GM23338 (cell line): ENCODE data around the gene CDK4. TPM values are rescaled to one million over a fixed set of nuclear protein-coding genes. Genes with fewer than 3 reads are reported as not detected.
A peak's percentile ranks its signal among the peaks of the same experiment; 100 is the strongest.
"Not testable (repeated sequence)": the region's sequence is repeated elsewhere in the genome, so short reads cannot be mapped to it uniquely, and the experiment has no call there.

Experiments used
- ATAC-seq: fragments of 200-7000 bp; cut with Tn5 transposase; 3 replicates; pipeline ENCODE4 v1.9.1; 2020
- DNase-seq: peaks from one replicate; pipeline ENCODE4 v3.0.0-alpha.2; 2015; ENCODE audit warnings: low spot score
- H2AFZ ChIP-seq: fragments of 200-600 bp; sonication (generic); 2 replicates; pipeline ENCODE4 v1.8.0; 2016; ENCODE audit warnings: antibody characterized with exemption, mild to moderate bottlenecking, moderate library complexity
- H3F3A ChIP-seq: fragments of 200-600 bp; sonication (generic); replicated peaks from 2 replicates; pipeline ENCODE4 v1.8.0; 2017; ENCODE audit warnings: antibody characterized with exemption, mixed run types, low read depth
- H3K27ac ChIP-seq: fragments of 200-600 bp; sonication (generic); 2 replicates; pipeline ENCODE4 v1.6.1; 2016; ENCODE audit warnings: low read depth
- H3K27me3 ChIP-seq: fragments of 200-600 bp; sonication (generic); 2 replicates; pipeline ENCODE4 v1.8.0; 2016; ENCODE audit warnings: mild to moderate bottlenecking, mixed run types, moderate library complexity; ENCODE audit not compliant: insufficient read depth
- H3K36me3 ChIP-seq: fragments of 200-600 bp; sonication (generic); 2 replicates; pipeline ENCODE4 v1.8.0; 2016; ENCODE audit warnings: mild to moderate bottlenecking; ENCODE audit not compliant: insufficient read depth
- H3K4me1 ChIP-seq: fragments of 200-600 bp; sonication (generic); 2 replicates; pipeline ENCODE4 v1.8.0; 2016; ENCODE audit warnings: mild to moderate bottlenecking, moderate library complexity; ENCODE audit not compliant: insufficient read depth
- H3K4me2 ChIP-seq: fragments of 200-600 bp; sonication (generic); 2 replicates; pipeline ENCODE4 v1.7.1; 2017; ENCODE audit warnings: mixed run types
- H3K4me3 ChIP-seq: fragments of 200-600 bp; sonication (generic); 2 replicates; pipeline ENCODE4 v1.6.1; 2016; ENCODE audit warnings: mixed run types
- H3K79me2 ChIP-seq: fragments of 200-600 bp; sonication (generic); replicated peaks from 2 replicates; pipeline ENCODE4 v1.8.0; 2017; ENCODE audit warnings: mild to moderate bottlenecking; ENCODE audit not compliant: insufficient read depth
- H3K9me2 ChIP-seq: fragments of 200-600 bp; sonication (generic); 2 replicates; pipeline ENCODE4 v1.8.0; 2017; ENCODE audit not compliant: insufficient read depth
- H4K20me1 ChIP-seq: fragments of 200-600 bp; sonication (generic); replicated peaks from 2 replicates; pipeline ENCODE4 v1.8.0; 2017; ENCODE audit warnings: mild to moderate bottlenecking; ENCODE audit not compliant: insufficient read depth
- H3K27ac Mint-ChIP-seq: 2 replicates; pipeline ENCODE4 v1.8.0; 2020; ENCODE audit warnings: inconsistent platforms, mild to moderate bottlenecking, moderate library complexity, mixed read lengths
- H3K27me3 Mint-ChIP-seq: 3 replicates; pipeline ENCODE4 v1.8.0; 2022; ENCODE audit warnings: low read depth, mild to moderate bottlenecking, moderate library complexity, mixed read lengths, inconsistent platforms; ENCODE audit not compliant: insufficient read depth, poor library complexity
- H3K36me3 Mint-ChIP-seq: 3 replicates; pipeline ENCODE4 v1.8.0; 2021; ENCODE audit warnings: low read depth, mild to moderate bottlenecking, inconsistent platforms, moderate library complexity, mixed read lengths
- H3K4me1 Mint-ChIP-seq: 3 replicates; pipeline ENCODE4 v1.8.0; 2020; ENCODE audit warnings: mild to moderate bottlenecking, inconsistent platforms, mixed read lengths
- H3K4me3 Mint-ChIP-seq: 3 replicates; pipeline ENCODE4 v1.8.0; 2021; ENCODE audit warnings: moderate library complexity, mild to moderate bottlenecking, inconsistent platforms, mixed read lengths
- H3K9me3 Mint-ChIP-seq: 3 replicates; pipeline ENCODE4 v1.8.0; 2020; ENCODE audit warnings: moderate library complexity, mild to moderate bottlenecking, inconsistent platforms, mixed read lengths
- EZH2phosphoT487 ChIP-seq: fragments of 200-600 bp; sonication (generic); IDR thresholded peaks from one replicate; pipeline ENCODE4 v1.8.1; 2018; ENCODE audit warnings: antibody characterized with exemption; ENCODE audit not compliant: unreplicated experiment
- ZNF331 ChIP-seq: fragments of 250-450 bp; sonication (Bioruptor Pico); IDR thresholded peaks from 2 replicates; pipeline ENCODE4 v1.5.0; 2020; ENCODE audit warnings: low read depth, mild to moderate bottlenecking, moderate library complexity
- polyA plus RNA-seq: library from polyadenylated mRNA; unstranded; fragments of >200 nt; fragmentation: Nextera tagmentation; extraction: Ambion mirVana; gene quantifications from 2 replicates; pipeline ENCODE4 v1.2.1, GENCODE V29; 2016
- total RNA-seq: library from RNA; depleted of rRNA; stranded (reverse); fragments of >200 nt; shearing (Covaris generic); gene quantifications from 2 replicates; pipeline ENCODE4 v1.2.3, GENCODE V29; 2014
- TF ChIP-seq, protein P1 (sequence below): fragments of 250-450 bp; sonication (Bioruptor Pico); IDR thresholded peaks from 2 replicates; pipeline ENCODE4 v1.5.0; 2020; ENCODE audit warnings: mild to moderate bottlenecking, moderate library complexity
- TF ChIP-seq, protein P2 (sequence below), 2 experiments: fragments of 200-600 bp in 1 of 2; sonication (generic) in 1 of 2; conservative IDR thresholded peaks; 2 replicates each; pipeline versions ENCODE4 v1.5.1 to v1.6.1; 2016 to 2017; ENCODE audit warnings: antibody characterized with exemption in 2 of 2, low read depth in 2 of 2, mild to moderate bottlenecking in 2 of 2, moderate library complexity in 1 of 2

The CDK4 gene
- total and polyA plus RNA-seq, 2 experiments from 2014 or later = 105 to 198 TPM

DNA sequence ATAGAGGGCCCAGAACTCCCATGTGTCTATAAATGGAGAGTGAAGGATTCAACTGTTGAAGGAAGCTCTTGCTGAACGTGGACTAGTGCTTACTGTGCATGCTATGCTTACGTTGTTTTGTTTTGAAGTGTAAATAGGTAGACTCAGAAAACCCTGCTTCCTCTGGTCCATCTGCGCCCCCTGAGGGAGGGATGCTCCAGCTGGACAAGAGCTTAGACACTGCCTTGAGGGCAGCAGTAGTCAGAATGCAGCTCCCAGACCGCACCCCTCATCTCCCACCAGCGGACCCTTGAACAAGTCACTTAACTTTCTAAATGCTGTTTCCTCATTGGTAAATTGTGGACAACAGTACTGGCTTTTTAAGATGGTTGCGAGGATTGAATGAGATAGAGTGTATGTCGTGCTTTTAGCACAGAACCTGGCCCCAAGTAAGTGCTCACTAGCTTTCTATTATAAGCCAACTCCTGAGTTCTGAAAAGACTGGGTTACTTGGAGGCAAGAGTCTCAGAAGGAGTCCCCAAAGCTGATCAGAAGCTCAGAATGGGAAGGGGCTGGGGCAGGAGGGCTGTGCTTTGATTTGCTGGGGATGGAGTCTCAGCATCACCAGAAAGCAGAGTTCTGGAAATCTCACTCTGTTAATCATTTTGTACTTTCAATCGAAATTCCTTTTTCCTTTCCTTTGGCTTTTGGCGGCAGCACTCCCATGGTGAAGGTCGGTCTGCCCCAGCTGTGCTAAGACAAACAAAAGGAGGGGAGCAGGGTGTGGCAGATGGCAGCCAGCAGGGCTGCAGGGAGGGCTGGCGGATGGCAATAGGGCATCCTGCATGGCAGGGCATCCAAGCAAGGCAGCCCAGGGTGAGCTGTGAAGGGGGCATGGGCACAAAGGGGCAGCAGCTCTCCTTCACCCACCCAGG is 29.1 kb downstream of the CDK4 start:
- Histone ChIP-seq H3K36me3 (peaks cover 6% of the 10 kb centered on the region; the same call in 1 of the 2 replicates), H3K27me3 (peaks cover 50% of the 10 kb centered on the region), H3K27ac (no peak overlapping the region), H3K4me2 (no peak overlapping the region), H2AFZ (no peak overlapping the region), H3K9me2 (no peaks in the 10 kb centered on the region), H3K4me1 (no peaks in the 10 kb centered on the region), H4K20me1 (no peaks in the 10 kb centered on the region), H3K4me3 (no peak overlapping the region), H3F3A (no peaks in the 10 kb centered on the region), H3K79me2 (no peaks in the 10 kb centered on the region)
- Mint-ChIP-seq H3K4me3 (no peak overlapping the region), H3K9me3 (no peaks in the 10 kb centered on the region), H3K27me3 (peaks cover 48% of the 10 kb centered on the region), H3K4me1 (peaks cover 15% of the 10 kb centered on the region), H3K36me3 (peaks cover 14% of the 10 kb centered on the region), H3K27ac (no peak overlapping the region)
- no peak for DNase-seq
- ATAC-seq = no peak
- TF ChIP-seq EZH2phosphoT487 (no peak), ZNF331 (CRISPR knock-in tag) (no peak)
- TF ChIP-seq, protein P1, sequence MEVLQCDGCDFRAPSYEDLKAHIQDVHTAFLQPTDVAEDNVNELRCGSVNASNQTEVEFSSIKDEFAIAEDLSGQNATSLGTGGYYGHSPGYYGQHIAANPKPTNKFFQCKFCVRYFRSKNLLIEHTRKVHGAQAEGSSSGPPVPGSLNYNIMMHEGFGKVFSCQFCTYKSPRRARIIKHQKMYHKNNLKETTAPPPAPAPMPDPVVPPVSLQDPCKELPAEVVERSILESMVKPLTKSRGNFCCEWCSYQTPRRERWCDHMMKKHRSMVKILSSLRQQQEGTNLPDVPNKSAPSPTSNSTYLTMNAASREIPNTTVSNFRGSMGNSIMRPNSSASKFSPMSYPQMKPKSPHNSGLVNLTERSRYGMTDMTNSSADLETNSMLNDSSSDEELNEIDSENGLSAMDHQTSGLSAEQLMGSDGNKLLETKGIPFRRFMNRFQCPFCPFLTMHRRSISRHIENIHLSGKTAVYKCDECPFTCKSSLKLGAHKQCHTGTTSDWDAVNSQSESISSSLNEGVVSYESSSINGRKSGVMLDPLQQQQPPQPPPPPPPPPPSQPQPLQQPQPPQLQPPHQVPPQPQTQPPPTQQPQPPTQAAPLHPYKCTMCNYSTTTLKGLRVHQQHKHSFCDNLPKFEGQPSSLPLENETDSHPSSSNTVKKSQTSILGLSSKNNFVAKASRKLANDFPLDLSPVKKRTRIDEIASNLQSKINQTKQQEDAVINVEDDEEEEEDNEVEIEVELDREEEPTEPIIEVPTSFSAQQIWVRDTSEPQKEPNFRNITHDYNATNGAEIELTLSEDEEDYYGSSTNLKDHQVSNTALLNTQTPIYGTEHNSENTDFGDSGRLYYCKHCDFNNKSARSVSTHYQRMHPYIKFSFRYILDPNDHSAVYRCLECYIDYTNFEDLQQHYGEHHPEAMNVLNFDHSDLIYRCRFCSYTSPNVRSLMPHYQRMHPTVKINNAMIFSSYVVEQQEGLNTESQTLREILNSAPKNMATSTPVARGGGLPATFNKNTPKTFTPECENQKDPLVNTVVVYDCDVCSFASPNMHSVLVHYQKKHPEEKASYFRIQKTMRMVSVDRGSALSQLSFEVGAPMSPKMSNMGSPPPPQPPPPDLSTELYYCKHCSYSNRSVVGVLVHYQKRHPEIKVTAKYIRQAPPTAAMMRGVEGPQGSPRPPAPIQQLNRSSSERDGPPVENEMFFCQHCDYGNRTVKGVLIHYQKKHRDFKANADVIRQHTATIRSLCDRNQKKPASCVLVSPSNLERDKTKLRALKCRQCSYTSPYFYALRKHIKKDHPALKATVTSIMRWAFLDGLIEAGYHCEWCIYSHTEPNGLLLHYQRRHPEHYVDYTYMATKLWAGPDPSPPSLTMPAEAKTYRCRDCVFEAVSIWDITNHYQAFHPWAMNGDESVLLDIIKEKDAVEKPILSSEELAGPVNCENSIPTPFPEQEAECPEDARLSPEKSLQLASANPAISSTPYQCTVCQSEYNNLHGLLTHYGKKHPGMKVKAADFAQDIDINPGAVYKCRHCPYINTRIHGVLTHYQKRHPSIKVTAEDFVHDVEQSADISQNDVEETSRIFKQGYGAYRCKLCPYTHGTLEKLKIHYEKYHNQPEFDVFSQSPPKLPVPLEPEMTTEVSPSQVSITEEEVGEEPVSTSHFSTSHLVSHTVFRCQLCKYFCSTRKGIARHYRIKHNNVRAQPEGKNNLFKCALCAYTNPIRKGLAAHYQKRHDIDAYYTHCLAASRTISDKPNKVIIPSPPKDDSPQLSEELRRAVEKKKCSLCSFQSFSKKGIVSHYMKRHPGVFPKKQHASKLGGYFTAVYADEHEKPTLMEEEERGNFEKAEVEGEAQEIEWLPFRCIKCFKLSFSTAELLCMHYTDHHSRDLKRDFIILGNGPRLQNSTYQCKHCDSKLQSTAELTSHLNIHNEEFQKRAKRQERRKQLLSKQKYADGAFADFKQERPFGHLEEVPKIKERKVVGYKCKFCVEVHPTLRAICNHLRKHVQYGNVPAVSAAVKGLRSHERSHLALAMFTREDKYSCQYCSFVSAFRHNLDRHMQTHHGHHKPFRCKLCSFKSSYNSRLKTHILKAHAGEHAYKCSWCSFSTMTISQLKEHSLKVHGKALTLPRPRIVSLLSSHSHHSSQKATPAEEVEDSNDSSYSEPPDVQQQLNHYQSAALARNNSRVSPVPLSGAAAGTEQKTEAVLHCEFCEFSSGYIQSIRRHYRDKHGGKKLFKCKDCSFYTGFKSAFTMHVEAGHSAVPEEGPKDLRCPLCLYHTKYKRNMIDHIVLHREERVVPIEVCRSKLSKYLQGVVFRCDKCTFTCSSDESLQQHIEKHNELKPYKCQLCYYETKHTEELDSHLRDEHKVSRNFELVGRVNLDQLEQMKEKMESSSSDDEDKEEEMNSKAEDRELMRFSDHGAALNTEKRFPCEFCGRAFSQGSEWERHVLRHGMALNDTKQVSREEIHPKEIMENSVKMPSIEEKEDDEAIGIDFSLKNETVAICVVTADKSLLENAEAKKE (CRISPR knock-in tag) = no peak
- TF ChIP-seq, protein P2, sequence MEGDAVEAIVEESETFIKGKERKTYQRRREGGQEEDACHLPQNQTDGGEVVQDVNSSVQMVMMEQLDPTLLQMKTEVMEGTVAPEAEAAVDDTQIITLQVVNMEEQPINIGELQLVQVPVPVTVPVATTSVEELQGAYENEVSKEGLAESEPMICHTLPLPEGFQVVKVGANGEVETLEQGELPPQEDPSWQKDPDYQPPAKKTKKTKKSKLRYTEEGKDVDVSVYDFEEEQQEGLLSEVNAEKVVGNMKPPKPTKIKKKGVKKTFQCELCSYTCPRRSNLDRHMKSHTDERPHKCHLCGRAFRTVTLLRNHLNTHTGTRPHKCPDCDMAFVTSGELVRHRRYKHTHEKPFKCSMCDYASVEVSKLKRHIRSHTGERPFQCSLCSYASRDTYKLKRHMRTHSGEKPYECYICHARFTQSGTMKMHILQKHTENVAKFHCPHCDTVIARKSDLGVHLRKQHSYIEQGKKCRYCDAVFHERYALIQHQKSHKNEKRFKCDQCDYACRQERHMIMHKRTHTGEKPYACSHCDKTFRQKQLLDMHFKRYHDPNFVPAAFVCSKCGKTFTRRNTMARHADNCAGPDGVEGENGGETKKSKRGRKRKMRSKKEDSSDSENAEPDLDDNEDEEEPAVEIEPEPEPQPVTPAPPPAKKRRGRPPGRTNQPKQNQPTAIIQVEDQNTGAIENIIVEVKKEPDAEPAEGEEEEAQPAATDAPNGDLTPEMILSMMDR (conservative IDR thresholded peaks at IDR 0.05; ENCODE audit: low read depth in 2 of 2) = peak in 1 of 2 experiments; percentile 21; a peak in 1 of 4 replicates

DNA sequence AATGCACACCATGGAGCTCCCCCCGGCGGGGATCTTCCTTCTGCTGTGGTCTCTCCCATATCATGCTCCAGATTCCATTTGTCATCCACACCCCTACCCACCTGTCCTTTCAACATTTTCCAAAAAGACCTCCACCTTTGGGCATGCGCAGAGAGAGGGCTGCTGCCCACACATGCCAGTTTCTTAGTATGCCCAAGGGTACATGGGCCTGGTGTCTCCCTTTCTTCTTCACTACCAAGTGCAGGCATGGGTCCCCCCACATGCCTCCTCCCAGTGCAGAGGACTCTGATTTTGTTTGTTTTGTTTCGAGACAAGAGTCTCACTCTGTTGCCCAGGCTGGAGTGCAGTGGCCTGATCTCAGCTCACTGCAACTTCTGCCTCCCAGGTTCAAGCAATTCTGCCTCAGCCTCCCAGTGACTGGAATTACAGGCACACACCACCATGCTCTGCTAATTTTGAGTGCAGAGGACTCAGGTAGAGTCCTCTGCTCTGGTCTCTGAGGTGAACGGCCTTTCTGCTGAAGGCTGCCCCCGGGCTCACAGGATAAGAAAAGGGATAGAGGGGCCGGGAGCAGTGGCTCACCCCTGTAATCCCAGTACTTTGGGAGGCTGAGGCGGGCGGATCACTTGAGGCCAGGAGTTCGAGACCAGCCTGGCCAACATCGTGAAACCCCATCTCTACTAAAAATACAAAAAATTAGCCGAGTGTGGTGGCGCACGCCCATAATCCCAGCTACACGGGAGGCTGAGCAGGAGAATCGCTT is 30.1 kb downstream of the CDK4 start:
- H3K36me3 ChIP-seq, H3K79me2 ChIP-seq, H3K4me3 Mint-ChIP-seq, H2AFZ ChIP-seq, ATAC-seq, H3K9me2 ChIP-seq, H4K20me1 ChIP-seq, H3K27ac ChIP-seq, H3K27ac Mint-ChIP-seq, H3K4me1 ChIP-seq, DNase-seq, H3F3A ChIP-seq, H3K4me3 ChIP-seq, H3K4me2 ChIP-seq, H3K9me3 Mint-ChIP-seq: not testable (repeated sequence)
- H3K27me3 ChIP-seq = peaks cover 41% of the 10 kb centered on the region
- Mint-ChIP-seq H3K4me1 (peaks cover 10% of the 10 kb centered on the region), H3K27me3 (peaks cover 39% of the 10 kb centered on the region), H3K36me3 (peaks cover 15% of the 10 kb centered on the region)
